Neural cell (in vitro differentiated cells): Measurements from ENCODE around the gene APOBEC3A. TPM values are rescaled to one million over a fixed set of nuclear protein-coding genes. Genes with fewer than 3 reads are reported as not detected.
A peak's percentile ranks its signal among the peaks of the same experiment; 100 is the strongest.

Experiments
- H2AFZ ChIP-seq: fragments of 200-600, 300-800 bp; sonication (generic), shearing (Covaris generic); 2 replicates; pipeline ENCODE4 v1.6.0; 2014; ENCODE audit warnings: low read depth, mild to moderate bottlenecking, antibody characterized with exemption, low read length, moderate library complexity
- H3F3A ChIP-seq: fragments of 200-600 bp; shearing (Covaris generic); 2 replicates; pipeline ENCODE4 v1.6.1; 2016; ENCODE audit warnings: mild to moderate bottlenecking, moderate library complexity, mixed read lengths, antibody characterized with exemption, low read length; ENCODE audit not compliant: insufficient read depth, poor library complexity, severe bottlenecking
- H3K27ac ChIP-seq: fragments of 200-600, 300-800 bp; sonication (generic), shearing (Covaris generic); 2 replicates; pipeline ENCODE4 v1.5.1; 2014; ENCODE audit warnings: mild to moderate bottlenecking, low read length, moderate library complexity
- H3K27me3 ChIP-seq: fragments of 300-800, 200-600 bp; sonication (generic), shearing (Covaris generic); 2 replicates; pipeline ENCODE4 v1.6.0; 2014; ENCODE audit warnings: mild to moderate bottlenecking, low read depth, low read length, moderate library complexity; ENCODE audit not compliant: insufficient read depth
- H3K36me3 ChIP-seq: fragments of 300-800, 200-600 bp; sonication (generic), shearing (Covaris generic); 2 replicates; pipeline ENCODE4 v1.5.1; 2014; ENCODE audit warnings: mild to moderate bottlenecking, antibody characterized with exemption, low read length, moderate library complexity; ENCODE audit not compliant: insufficient read depth
- H3K4me2 ChIP-seq: fragments of 300-800, 200-600 bp; sonication (generic), shearing (Covaris generic); 2 replicates; pipeline ENCODE4 v1.6.0; 2014; ENCODE audit warnings: mild to moderate bottlenecking, low read length
- H3K4me3 ChIP-seq: fragments of 300-800, 200-600 bp; sonication (generic), shearing (Covaris generic); 2 replicates; pipeline ENCODE4 v1.5.1; 2014; ENCODE audit warnings: mild to moderate bottlenecking, low read length, moderate library complexity
- H3K79me2 ChIP-seq: fragments of 200-600 bp; shearing (Covaris generic); replicated peaks from 2 replicates; pipeline ENCODE4 v1.6.0; 2014; ENCODE audit warnings: mild to moderate bottlenecking, low read length, moderate library complexity; ENCODE audit not compliant: insufficient read depth
- H3K9ac ChIP-seq: fragments of 300-800, 200-600 bp; sonication (generic), shearing (Covaris generic); 2 replicates; pipeline ENCODE4 v1.6.1; 2016; ENCODE audit warnings: mild to moderate bottlenecking, low read length, mixed read lengths
- H3K9me2 ChIP-seq: fragments of 200-600 bp; shearing (Covaris generic); 2 replicates; pipeline ENCODE4 v1.6.1; 2016; ENCODE audit warnings: mild to moderate bottlenecking, low read length, mixed read lengths; ENCODE audit not compliant: insufficient read depth
- H3K9me3 ChIP-seq: fragments of 200-600, 300-800 bp; sonication (generic), shearing (Covaris generic); 2 replicates; pipeline ENCODE4 v1.6.1; 2016; ENCODE audit warnings: mild to moderate bottlenecking, mixed run types, low read length, moderate library complexity, mixed read lengths
- H4K20me1 ChIP-seq: fragments of 200-600 bp; shearing (Covaris generic); 2 replicates; pipeline ENCODE4 v1.6.1; 2016; ENCODE audit warnings: mild to moderate bottlenecking, mixed run types; ENCODE audit not compliant: insufficient read depth
- EP300 ChIP-seq: fragments of 450-650 bp; conservative IDR thresholded peaks from 2 replicates; pipeline ENCODE4 v1.6.1; 2014; ENCODE audit warnings: antibody characterized with exemption, mild to moderate bottlenecking, moderate library complexity; ENCODE audit not compliant: poor library complexity, severe bottlenecking
- EZH2 ChIP-seq: fragments of 200-600, 300-800 bp; shearing (Covaris generic), sonication (generic); IDR thresholded peaks from 2 replicates; pipeline ENCODE4 v1.6.1; 2014; ENCODE audit warnings: antibody characterized with exemption, low read length, borderline replicate concordance, mild to moderate bottlenecking; ENCODE audit not compliant: insufficient read depth, poor library complexity, severe bottlenecking
- MXI1 ChIP-seq: fragments of 450-650 bp; conservative IDR thresholded peaks from 2 replicates; pipeline ENCODE4 v1.6.1; 2014; ENCODE audit warnings: antibody characterized with exemption, mild to moderate bottlenecking; ENCODE audit not compliant: poor library complexity, severe bottlenecking
- POLR2AphosphoS5 ChIP-seq: IDR thresholded peaks from 2 replicates; pipeline ENCODE4 v1.6.1; 2012
- RAD21 ChIP-seq: fragments of 450-650 bp; conservative IDR thresholded peaks from 2 replicates; pipeline ENCODE4 v1.6.1; 2014; ENCODE audit warnings: antibody characterized with exemption, mild to moderate bottlenecking, moderate library complexity
- SMC3 ChIP-seq: fragments of 450-650 bp; conservative IDR thresholded peaks from 2 replicates; pipeline ENCODE4 v1.6.1; 2014; ENCODE audit warnings: antibody characterized with exemption, mild to moderate bottlenecking, moderate library complexity; ENCODE audit not compliant: poor library complexity
- TAF1 ChIP-seq: IDR thresholded peaks from 2 replicates; pipeline ENCODE4 v1.6.1; 2012; ENCODE audit warnings: low read depth
- polyA plus RNA-seq: library from polyadenylated mRNA; depleted of rRNA; stranded (reverse); fragments of >200 nt; gene quantifications from 2 replicates; pipeline ENCODE4 v1.2.3, GENCODE V29; 2014
- TF ChIP-seq, protein P1 (sequence below): fragments of 450-650 bp; IDR thresholded peaks from 2 replicates; pipeline ENCODE4 v1.5.1; 2014; ENCODE audit warnings: antibody characterized with exemption, mild to moderate bottlenecking, moderate library complexity; ENCODE audit not compliant: poor library complexity, severe bottlenecking
- TF ChIP-seq, protein P2 (sequence below): IDR thresholded peaks from 2 replicates; pipeline ENCODE4 v1.6.1; 2012; ENCODE audit warnings: borderline replicate concordance

Gene APOBEC3A
- polyA plus RNA-seq, 1 donor from 2014 or later = not detected

DNA sequence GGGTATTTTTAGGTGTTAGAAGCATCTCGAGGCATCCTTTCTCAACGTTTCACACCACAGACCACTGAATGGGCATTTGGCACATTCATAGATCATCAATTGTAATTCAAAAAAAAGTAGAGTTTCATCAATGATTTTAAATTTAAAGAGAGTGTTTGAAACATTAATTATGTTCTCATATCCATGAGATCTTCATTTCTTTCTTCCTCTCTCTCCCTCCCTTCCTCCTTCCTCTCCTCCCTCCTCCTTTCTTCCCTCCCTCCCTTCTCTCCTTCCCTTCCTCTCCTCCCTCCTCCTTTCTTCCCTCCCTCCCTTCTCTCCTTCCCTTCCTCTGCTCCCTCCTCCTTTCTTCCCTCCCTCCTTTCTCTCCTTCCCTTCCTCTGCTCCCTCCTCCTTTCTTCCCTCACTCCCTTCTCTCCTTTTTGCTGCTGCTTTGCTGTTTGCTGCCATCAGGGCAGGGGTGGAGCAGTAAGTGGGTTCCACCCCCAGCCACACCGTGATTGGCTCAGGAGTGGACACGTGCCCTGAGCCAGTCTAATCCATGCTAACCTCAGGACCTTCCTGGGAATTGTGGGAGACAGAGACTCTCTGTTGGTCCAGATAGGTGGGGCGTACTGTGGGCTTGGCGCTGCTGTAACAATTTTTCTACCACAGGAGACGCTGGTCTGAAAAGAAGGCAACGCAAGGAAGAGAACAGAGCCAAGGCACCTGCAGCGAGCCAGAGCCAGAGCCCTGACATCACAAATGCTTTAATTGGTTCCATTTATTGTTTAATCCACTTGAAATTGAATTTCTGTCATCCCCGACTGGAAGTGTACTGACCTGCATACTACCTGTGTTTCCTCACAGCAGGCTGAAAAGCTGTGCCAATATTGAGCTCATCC is 33.7 kb upstream of the APOBEC3A start:
- TF ChIP-seq, protein P1, sequence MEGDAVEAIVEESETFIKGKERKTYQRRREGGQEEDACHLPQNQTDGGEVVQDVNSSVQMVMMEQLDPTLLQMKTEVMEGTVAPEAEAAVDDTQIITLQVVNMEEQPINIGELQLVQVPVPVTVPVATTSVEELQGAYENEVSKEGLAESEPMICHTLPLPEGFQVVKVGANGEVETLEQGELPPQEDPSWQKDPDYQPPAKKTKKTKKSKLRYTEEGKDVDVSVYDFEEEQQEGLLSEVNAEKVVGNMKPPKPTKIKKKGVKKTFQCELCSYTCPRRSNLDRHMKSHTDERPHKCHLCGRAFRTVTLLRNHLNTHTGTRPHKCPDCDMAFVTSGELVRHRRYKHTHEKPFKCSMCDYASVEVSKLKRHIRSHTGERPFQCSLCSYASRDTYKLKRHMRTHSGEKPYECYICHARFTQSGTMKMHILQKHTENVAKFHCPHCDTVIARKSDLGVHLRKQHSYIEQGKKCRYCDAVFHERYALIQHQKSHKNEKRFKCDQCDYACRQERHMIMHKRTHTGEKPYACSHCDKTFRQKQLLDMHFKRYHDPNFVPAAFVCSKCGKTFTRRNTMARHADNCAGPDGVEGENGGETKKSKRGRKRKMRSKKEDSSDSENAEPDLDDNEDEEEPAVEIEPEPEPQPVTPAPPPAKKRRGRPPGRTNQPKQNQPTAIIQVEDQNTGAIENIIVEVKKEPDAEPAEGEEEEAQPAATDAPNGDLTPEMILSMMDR = peak; percentile 33
- no peak for TF ChIP-seq EP300
- Histone ChIP-seq H3K4me3 (no peak overlapping the region), H3F3A (no peaks in the 10 kb centered on the region), H4K20me1 (no peaks in the 10 kb centered on the region), H3K79me2 (no peaks in the 10 kb centered on the region), H3K4me2 (no peak overlapping the region), H2AFZ (no peak overlapping the region), H3K27me3 (no peaks in the 10 kb centered on the region), H3K36me3 (no peaks in the 10 kb centered on the region), H3K9me2 (no peaks in the 10 kb centered on the region), H3K9me3 (no peaks in the 10 kb centered on the region), H3K9ac (no peak overlapping the region), H3K27ac (no peak overlapping the region)

DNA sequence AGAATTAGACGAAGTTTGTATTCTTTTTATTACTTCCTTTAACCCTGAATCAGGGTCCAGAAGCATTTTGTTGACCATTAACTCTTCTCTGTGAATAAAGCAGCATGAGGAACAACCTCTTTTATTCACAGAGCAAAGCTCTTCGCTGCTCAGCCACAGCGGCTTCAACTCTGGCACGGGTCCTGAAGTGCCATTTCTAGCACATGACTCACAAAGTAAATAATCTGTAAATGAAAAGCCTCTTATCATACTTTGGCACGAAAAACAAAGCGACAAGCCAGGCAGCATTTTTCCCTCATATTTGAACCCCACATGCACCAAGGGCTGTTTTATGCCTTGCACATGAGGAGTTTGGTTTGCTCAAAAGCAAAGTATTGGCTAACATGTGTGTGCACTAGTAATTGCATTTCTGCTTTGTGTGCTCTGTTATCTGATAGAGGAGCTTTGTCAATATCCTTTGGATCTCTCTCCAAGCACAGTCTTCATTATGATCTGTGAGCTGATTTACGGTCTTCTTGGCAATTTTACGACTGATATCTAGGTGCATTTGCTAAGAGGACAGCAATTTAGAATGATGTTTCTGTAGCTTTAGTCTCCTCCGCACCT is 33.0 kb upstream of the APOBEC3A start:
- H3K79me2 ChIP-seq = no peaks in the 10 kb centered on the region
- H3K27ac ChIP-seq = no peak overlapping the region
- TF ChIP-seq POLR2AphosphoS5 (no peak), MXI1 (no peak), TAF1 (no peak), EP300 (no peak), SMC3 (no peak), EZH2 (no peak), RAD21 (no peak)
- TF ChIP-seq, protein P1 = no peak
- TF ChIP-seq, protein P2, sequence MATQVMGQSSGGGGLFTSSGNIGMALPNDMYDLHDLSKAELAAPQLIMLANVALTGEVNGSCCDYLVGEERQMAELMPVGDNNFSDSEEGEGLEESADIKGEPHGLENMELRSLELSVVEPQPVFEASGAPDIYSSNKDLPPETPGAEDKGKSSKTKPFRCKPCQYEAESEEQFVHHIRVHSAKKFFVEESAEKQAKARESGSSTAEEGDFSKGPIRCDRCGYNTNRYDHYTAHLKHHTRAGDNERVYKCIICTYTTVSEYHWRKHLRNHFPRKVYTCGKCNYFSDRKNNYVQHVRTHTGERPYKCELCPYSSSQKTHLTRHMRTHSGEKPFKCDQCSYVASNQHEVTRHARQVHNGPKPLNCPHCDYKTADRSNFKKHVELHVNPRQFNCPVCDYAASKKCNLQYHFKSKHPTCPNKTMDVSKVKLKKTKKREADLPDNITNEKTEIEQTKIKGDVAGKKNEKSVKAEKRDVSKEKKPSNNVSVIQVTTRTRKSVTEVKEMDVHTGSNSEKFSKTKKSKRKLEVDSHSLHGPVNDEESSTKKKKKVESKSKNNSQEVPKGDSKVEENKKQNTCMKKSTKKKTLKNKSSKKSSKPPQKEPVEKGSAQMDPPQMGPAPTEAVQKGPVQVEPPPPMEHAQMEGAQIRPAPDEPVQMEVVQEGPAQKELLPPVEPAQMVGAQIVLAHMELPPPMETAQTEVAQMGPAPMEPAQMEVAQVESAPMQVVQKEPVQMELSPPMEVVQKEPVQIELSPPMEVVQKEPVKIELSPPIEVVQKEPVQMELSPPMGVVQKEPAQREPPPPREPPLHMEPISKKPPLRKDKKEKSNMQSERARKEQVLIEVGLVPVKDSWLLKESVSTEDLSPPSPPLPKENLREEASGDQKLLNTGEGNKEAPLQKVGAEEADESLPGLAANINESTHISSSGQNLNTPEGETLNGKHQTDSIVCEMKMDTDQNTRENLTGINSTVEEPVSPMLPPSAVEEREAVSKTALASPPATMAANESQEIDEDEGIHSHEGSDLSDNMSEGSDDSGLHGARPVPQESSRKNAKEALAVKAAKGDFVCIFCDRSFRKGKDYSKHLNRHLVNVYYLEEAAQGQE = no peak
- H3K9me2 ChIP-seq = no peaks in the 10 kb centered on the region
- H2AFZ ChIP-seq = no peak overlapping the region
- H4K20me1 ChIP-seq = no peaks in the 10 kb centered on the region
- H3K27me3 ChIP-seq = no peaks in the 10 kb centered on the region
- no peak overlapping the region for H3K9ac ChIP-seq
- no peak overlapping the region for H3K4me3 ChIP-seq
- no peaks in the 10 kb centered on the region for H3K9me3 ChIP-seq
- no peak overlapping the region for H3K4me2 ChIP-seq
- no peaks in the 10 kb centered on the region for H3K36me3 ChIP-seq
- no peaks in the 10 kb centered on the region for H3F3A ChIP-seq
